CD8-positive, alpha-beta memory T cell (primary cell): ENCODE results near the gene STX16. TPM values are rescaled to one million over a fixed set of nuclear protein-coding genes. Genes with fewer than 3 reads are reported as not detected.

ENCODE experiments used
- CTCF ChIA-PET: fragments of 350-600 bp; sonication (Branson Sonifier 250); formaldehyde crosslinking; loops from one replicate; lab custom pipeline; 2021; ENCODE audit warnings: antibody characterized with exemption; lab: Charles Lee
- POLR2A ChIA-PET: fragments of 350-600 bp; sonication (Branson Sonifier 250); formaldehyde crosslinking; loops from one replicate; lab custom pipeline; 2021; ENCODE audit warnings: antibody characterized with exemption; lab: Charles Lee
- DNase-seq, 5 donors: peaks; one replicate each; pipeline versions ENCODE4 v3.0.0 to v3.0.0-alpha.2; 2020 to 2022; ENCODE audit warnings: mixed read lengths in 1 of 5
- H3K27ac ChIP-seq: one replicate; pipeline ENCODE4 v1.7.0; 2013; ENCODE audit warnings: low read depth, mild to moderate bottlenecking, low read length, moderate library complexity
- H3K27me3 ChIP-seq: 2 replicates; pipeline ENCODE4 v1.7.0; 2013; ENCODE audit warnings: low read length, mild to moderate bottlenecking; ENCODE audit not compliant: insufficient read depth, poor library complexity, severe bottlenecking
- H3K36me3 ChIP-seq: 2 replicates; pipeline ENCODE4 v1.7.0; 2013; ENCODE audit warnings: mild to moderate bottlenecking, low read length, moderate library complexity; ENCODE audit not compliant: insufficient read depth
- H3K4me1 ChIP-seq: 2 replicates; pipeline ENCODE4 v1.7.0; 2013; ENCODE audit warnings: mild to moderate bottlenecking, low read length, moderate library complexity; ENCODE audit not compliant: insufficient read depth
- H3K4me3 ChIP-seq: 2 replicates; pipeline ENCODE4 v1.7.0; 2013; ENCODE audit warnings: mild to moderate bottlenecking, low read length
- H3K9me3 ChIP-seq: 2 replicates; pipeline ENCODE4 v1.7.0; 2013; ENCODE audit warnings: mild to moderate bottlenecking, low read length
- H3K27ac Mint-ChIP-seq, 8 donors: one replicate each; pipeline ENCODE4 v1.8.0; 2020 to 2021; ENCODE audit warnings: mixed read lengths in 8 of 8, mild to moderate bottlenecking in 6 of 8, inconsistent platforms in 3 of 8, moderate library complexity in 3 of 8
- H3K27me3 Mint-ChIP-seq, 2 donors: one replicate each; pipeline ENCODE4 v1.8.0; 2020 to 2021; ENCODE audit warnings: mixed read lengths in 2 of 2, mild to moderate bottlenecking in 1 of 2, moderate library complexity in 1 of 2
- H3K36me3 Mint-ChIP-seq, 3 donors: one replicate each; pipeline ENCODE4 v1.8.0; 2020 to 2021; ENCODE audit warnings: mixed read lengths in 3 of 3, inconsistent platforms in 1 of 3, mild to moderate bottlenecking in 1 of 3
- H3K4me1 Mint-ChIP-seq, 3 donors: one replicate each; pipeline ENCODE4 v1.8.0; 2020 to 2021; ENCODE audit warnings: mixed read lengths in 3 of 3, inconsistent platforms in 1 of 3, mild to moderate bottlenecking in 1 of 3
- H3K4me3 Mint-ChIP-seq, 7 donors: one replicate each; pipeline ENCODE4 v1.8.0; 2020 to 2021; ENCODE audit warnings: mixed read lengths in 7 of 7, mild to moderate bottlenecking in 6 of 7, moderate library complexity in 4 of 7, inconsistent platforms in 2 of 7
- H3K9me3 Mint-ChIP-seq, 5 donors: one replicate each; pipeline ENCODE4 v1.8.0; 2020 to 2022; ENCODE audit warnings: mixed read lengths in 5 of 5, mild to moderate bottlenecking in 3 of 5, moderate library complexity in 2 of 5, inconsistent platforms in 1 of 5
- polyA plus RNA-seq: library from polyadenylated mRNA; unstranded; fragments of 300-500 nt; fragmentation: Illumina TruSeq; gene quantifications from one replicate; pipeline ENCODE4 v1.2.3, GENCODE V29; 2021
- total RNA-seq, 2 experiments: library from RNA; stranded (reverse); gene quantifications; one replicate each; pipeline ENCODE4 v1.2.3, GENCODE V29; 2021

STX16 gene
- total and polyA plus RNA-seq, 3 experiments from 2014 or later, result 24.9 to 72.8 (median 69.2) TPM

DNA sequence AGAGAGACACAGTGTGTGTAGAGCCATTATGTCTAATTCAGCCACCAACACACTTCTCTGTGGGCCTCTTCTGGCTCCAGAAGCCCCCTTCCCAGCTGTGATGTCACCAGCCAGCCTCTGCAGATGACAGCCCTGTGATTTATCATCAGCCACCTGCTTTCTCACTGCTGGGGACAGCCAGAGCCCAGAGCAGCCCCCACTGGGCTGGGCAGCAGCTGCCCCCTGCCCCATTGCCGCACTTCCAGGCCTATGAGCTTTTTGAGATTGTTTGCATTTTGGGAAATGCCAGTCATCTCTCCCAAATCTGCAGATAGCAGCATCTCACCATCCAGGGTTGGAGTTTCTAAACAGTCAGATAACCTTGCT, 21.9 kb upstream of the STX16 start:
- Histone ChIP-seq H3K9me3 (no peaks in the 10 kb centered on the region), H3K27me3 (no peaks in the 10 kb centered on the region), H3K4me1 (peaks cover 8% of the 10 kb centered on the region), H3K27ac (no peak overlapping the region), H3K36me3 (no peaks in the 10 kb centered on the region), H3K4me3 (no peak overlapping the region)
- ChIA-PET POLR2A (no interaction called here), CTCF (no interaction called here)
- no peaks in the 10 kb centered on the region for H3K36me3 Mint-ChIP-seq
- DNase-seq, result no peak
- no peak overlapping the region for H3K4me3 Mint-ChIP-seq
- H3K9me3 Mint-ChIP-seq, result no peaks in the 10 kb centered on the region
- no peak overlapping the region for H3K27ac Mint-ChIP-seq
- peaks cover 0 to 6% of the 10 kb centered on the region in 2 donors for H3K27me3 Mint-ChIP-seq
- peaks cover 7 to 23% (median 12%) of the 10 kb centered on the region in 3 donors for H3K4me1 Mint-ChIP-seq

DNA sequence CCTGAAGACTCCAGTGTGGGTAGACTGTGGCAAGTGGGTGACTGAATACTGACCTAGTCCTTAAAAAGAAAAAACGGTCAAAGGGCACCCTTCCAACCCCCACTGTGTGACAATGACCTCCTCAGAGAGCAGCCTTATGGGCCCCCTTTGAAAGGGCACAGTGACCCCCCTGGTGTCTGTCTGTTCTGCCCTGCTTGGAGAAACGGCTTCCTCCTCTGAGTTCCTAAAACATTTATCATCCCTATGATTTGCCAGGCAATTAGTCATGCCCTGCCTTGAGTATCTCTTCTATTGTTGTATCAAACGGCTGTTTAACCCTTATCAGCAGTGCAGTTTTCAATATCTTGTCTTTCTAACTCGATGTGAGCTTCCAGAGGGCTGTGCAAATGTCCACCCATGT, 21.0 kb upstream of the STX16 start:
- Mint-ChIP-seq H3K4me1 (peaks cover 10 to 23% (median 21%) of the 10 kb centered on the region in 3 donors), H3K27ac (no peak overlapping the region), H3K4me3 (no peak overlapping the region), H3K36me3 (no peaks in the 10 kb centered on the region), H3K27me3 (peaks cover 0 to 6% of the 10 kb centered on the region in 2 donors), H3K9me3 (no peaks in the 10 kb centered on the region)
- Histone ChIP-seq H3K27me3 (no peaks in the 10 kb centered on the region), H3K9me3 (no peaks in the 10 kb centered on the region), H3K36me3 (no peaks in the 10 kb centered on the region), H3K4me1 (peaks cover 8% of the 10 kb centered on the region), H3K27ac (no peak overlapping the region), H3K4me3 (no peak overlapping the region)
- POLR2A ChIA-PET, result no interaction called here
- CTCF ChIA-PET, result no interaction called here
- DNase-seq, result no peak

DNA sequence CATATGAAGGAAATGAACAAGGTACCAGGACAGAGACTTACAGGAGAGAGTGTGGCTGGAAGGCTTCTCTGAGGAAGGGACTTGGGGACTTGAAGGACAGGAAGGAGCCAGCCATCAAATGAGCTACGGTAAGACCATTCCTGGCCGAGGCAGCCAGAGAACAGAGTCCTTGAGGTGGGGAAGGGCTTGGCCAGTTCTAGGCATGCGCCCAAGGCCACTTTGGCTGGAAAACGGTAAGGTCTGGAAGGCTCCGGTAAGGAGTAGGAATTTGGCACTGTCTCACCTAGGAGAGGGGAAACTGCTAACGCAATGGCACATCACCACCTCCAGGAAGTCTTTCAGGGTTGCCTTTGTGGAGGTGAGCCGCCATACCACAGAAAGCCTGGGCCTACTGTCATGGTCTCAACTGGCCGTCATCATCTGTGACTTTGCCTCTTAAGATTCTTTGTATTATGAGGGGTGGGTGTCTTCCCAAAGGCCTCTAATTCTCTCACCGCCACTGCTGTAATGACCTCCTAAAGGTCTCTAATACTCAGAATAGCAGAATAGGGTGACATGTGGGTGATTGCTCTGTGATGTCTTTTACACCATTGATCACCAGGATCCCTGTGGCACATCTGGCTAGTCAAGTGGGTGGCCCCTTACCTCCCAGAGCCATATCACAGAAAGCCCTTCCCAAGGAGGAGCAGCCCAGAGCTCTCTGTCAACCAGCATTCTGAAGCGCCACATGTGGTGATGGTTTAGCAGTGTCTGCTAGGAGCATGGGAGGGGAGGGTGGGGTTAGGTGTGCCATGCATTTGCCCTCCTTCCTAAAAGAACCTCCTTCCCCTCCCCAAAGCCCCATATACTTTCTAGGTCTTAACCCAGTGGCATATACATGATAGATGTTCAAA, 17.7 kb upstream of the STX16 start:
- POLR2A ChIA-PET, result no interaction called here
- H3K4me3 Mint-ChIP-seq, result peak overlapping the region in 2 of 7 donors; percentile 45 to 47
- H3K27me3 Mint-ChIP-seq, result peaks cover 2 to 12% of the 10 kb centered on the region in 2 donors
- H3K4me1 ChIP-seq, result no peaks in the 10 kb centered on the region
- H3K27ac ChIP-seq, result no peak overlapping the region
- no peaks in the 10 kb centered on the region for H3K27me3 ChIP-seq
- no peaks in the 10 kb centered on the region for H3K9me3 ChIP-seq
- H3K4me1 Mint-ChIP-seq, result peaks cover 3 to 13% (median 3%) of the 10 kb centered on the region in 3 donors
- H3K27ac Mint-ChIP-seq, result peak overlapping the region in 3 of 8 donors; percentile 40 to 70 (median 50)
- H3K4me3 ChIP-seq, result no peak overlapping the region
- no peaks in the 10 kb centered on the region for H3K36me3 Mint-ChIP-seq
- no peaks in the 10 kb centered on the region for H3K9me3 Mint-ChIP-seq
- no peaks in the 10 kb centered on the region for H3K36me3 ChIP-seq
- peak in 1 of 5 donors; percentile 15 for DNase-seq
- CTCF ChIA-PET, result no interaction called here

DNA sequence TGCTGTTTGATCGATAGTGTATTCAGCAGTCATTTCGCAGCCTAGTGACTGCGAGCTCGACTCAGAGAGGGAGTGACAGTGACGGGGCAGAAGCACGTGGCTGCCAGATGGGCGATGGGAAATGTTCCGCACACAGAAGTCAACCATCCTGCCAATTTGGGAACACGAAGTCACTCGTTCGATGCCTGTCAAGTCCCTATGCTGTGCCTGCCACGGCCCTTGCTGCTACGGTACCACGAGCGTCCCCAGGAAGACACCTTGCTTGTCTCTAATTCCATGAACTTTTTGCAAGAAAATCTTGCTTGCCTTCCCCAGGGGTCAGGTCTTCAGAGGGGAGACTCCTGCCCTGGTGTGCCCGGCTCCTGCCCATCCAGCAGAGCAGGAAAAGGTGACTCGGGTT, 17.0 kb upstream of the STX16 start:
- ChIA-PET POLR2A (no interaction called here), CTCF (no interaction called here)
- Histone ChIP-seq H3K27me3 (no peaks in the 10 kb centered on the region), H3K4me1 (no peaks in the 10 kb centered on the region), H3K36me3 (no peaks in the 10 kb centered on the region), H3K9me3 (no peaks in the 10 kb centered on the region), H3K27ac (no peak overlapping the region), H3K4me3 (no peak overlapping the region)
- H3K27ac Mint-ChIP-seq, result peak overlapping the region in 2 of 8 donors; percentile 50 to 70
- peak in 1 of 5 donors; percentile 26 for DNase-seq
- H3K27me3 Mint-ChIP-seq, result peaks cover 2 to 12% of the 10 kb centered on the region in 2 donors
- peak overlapping the region in 2 of 7 donors; percentile 45 to 47 for H3K4me3 Mint-ChIP-seq
- H3K9me3 Mint-ChIP-seq, result no peaks in the 10 kb centered on the region
- peaks cover 3 to 13% (median 3%) of the 10 kb centered on the region in 3 donors for H3K4me1 Mint-ChIP-seq
- no peaks in the 10 kb centered on the region for H3K36me3 Mint-ChIP-seq

DNA sequence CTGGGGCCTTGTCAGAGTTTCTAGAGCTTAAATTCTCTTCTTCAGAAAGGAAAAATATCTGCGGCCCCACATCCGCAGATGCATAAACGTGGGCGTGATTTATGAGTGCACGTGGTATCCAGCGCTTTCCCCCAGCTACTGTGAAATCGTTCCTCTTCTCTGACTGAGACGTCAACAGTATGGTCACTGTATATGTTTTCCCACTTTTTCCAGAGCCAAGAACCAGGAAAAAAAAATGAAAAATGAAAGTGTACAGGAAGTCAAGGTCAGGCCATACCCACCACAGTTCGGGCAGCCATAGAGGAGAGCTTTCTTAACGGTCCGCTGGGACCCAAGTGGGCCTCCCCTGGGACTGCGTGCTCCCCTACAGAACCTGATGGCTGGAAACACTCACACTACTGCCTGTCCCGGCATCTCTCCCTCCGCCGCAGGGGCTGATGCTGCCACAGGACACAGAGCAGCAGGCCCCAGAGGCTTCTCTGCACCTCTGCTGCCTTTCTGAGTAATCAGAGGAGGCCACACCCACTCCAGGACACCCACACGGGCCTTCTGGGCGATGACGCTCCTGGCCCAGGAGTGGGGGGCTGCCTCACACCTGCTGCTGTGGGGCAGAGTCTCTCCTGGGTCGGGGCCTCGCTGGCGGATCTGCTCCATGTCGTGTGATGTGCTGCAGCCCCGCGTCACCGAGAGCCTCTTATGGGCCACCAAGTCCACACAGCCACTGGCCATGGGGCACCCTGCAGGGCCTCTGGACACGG, 16.4 kb upstream of the STX16 start:
- no peaks in the 10 kb centered on the region for H3K9me3 ChIP-seq
- POLR2A ChIA-PET, result no interaction called here
- no peaks in the 10 kb centered on the region for H3K9me3 Mint-ChIP-seq
- CTCF ChIA-PET, result no interaction called here
- H3K4me1 Mint-ChIP-seq, result peaks cover 3 to 13% (median 3%) of the 10 kb centered on the region in 3 donors
- H3K36me3 Mint-ChIP-seq, result no peaks in the 10 kb centered on the region
- H3K27me3 Mint-ChIP-seq, result peaks cover 3 to 14% of the 10 kb centered on the region in 2 donors
- no peak overlapping the region for H3K4me3 ChIP-seq
- H3K4me1 ChIP-seq, result no peaks in the 10 kb centered on the region
- H3K4me3 Mint-ChIP-seq, result peak overlapping the region in 6 of 7 donors; percentile 34 to 75 (median 59)
- H3K27ac Mint-ChIP-seq, result peak overlapping the region in 2 of 8 donors; percentile 43 to 65
- DNase-seq, result peak in 2 of 5 donors; percentile 21 to 48
- H3K27ac ChIP-seq, result no peak overlapping the region
- no peaks in the 10 kb centered on the region for H3K36me3 ChIP-seq
- no peaks in the 10 kb centered on the region for H3K27me3 ChIP-seq

DNA sequence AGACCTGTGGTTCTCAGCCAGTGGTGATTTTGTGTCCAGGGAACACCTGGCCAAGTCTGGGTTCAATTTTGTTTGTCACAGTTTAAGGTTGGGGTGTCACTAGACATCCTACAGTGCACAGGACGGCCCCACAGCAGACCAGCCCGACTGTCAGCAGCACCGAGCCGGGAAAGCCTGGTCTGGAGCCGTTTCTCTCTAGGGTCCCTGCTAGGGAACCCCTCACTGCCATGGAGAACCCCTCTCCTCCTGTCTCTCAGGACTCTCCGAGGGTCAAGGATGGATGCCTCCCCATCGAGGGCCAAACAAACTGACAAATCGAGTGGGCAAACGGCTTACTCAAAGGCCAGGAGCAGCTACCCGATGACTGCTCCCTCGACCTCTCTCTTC, 15.8 kb upstream of the STX16 start:
- H3K9me3 Mint-ChIP-seq, result no peaks in the 10 kb centered on the region
- peak in 1 of 5 donors; percentile 38 for DNase-seq
- H3K27ac Mint-ChIP-seq, result no peak overlapping the region
- Histone ChIP-seq H3K4me3 (no peak overlapping the region), H3K27ac (no peak overlapping the region), H3K4me1 (no peaks in the 10 kb centered on the region), H3K9me3 (no peaks in the 10 kb centered on the region), H3K36me3 (no peaks in the 10 kb centered on the region), H3K27me3 (no peaks in the 10 kb centered on the region)
- peaks cover 7 to 19% of the 10 kb centered on the region in 2 donors for H3K27me3 Mint-ChIP-seq
- H3K4me3 Mint-ChIP-seq, result peak overlapping the region in 1 of 7 donors; percentile 33
- ChIA-PET POLR2A (no interaction called here), CTCF (no interaction called here)
- peaks cover 3 to 13% (median 3%) of the 10 kb centered on the region in 3 donors for H3K4me1 Mint-ChIP-seq
- no peaks in the 10 kb centered on the region for H3K36me3 Mint-ChIP-seq

DNA sequence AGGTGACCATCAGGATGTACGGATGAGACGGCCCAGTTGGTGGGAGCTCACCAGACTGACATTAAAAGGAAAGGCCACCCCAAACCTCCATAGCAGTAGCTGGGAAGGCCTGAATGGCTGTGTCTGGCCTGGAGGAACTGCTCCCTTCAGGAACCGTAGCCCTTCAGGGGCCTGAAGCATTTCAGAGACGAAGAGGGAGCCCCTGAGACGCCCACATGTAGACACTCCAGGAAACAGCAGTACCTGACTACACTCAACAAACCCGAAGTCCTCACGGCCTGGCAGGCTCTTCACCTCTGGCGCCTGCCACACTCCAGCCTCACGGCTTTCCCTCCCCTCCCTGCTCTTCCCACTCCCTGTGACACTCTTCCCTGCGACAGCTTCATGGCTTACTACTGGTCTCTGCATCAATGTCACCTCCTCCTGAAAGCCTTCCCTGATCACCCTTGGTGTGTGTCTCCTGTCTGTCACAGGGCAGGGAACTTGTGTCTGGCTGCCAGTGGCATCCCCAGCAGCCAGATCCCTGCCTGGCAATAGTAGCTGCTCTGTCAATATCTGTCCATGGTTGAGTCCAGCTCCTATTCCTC, 14.6 kb upstream of the STX16 start:
- DNase-seq, result peak in 1 of 5 donors; percentile 11
- Histone ChIP-seq H3K9me3 (no peaks in the 10 kb centered on the region), H3K27me3 (no peaks in the 10 kb centered on the region), H3K4me1 (no peaks in the 10 kb centered on the region), H3K36me3 (no peaks in the 10 kb centered on the region), H3K4me3 (no peak overlapping the region), H3K27ac (no peak overlapping the region)
- ChIA-PET POLR2A (no interaction called here), CTCF (no interaction called here)
- H3K9me3 Mint-ChIP-seq, result no peaks in the 10 kb centered on the region
- H3K4me1 Mint-ChIP-seq, result peaks cover 3 to 13% (median 3%) of the 10 kb centered on the region in 3 donors
- H3K27me3 Mint-ChIP-seq, result peaks cover 7 to 27% of the 10 kb centered on the region in 2 donors
- no peaks in the 10 kb centered on the region for H3K36me3 Mint-ChIP-seq
- no peak overlapping the region for H3K4me3 Mint-ChIP-seq
- H3K27ac Mint-ChIP-seq, result peak overlapping the region in 2 of 8 donors; percentile 34 to 78
